ES-I3 (cell line): ENCODE measurements around the gene LRRTM4.

ENCODE experiments used
- H3K36me3 ChIP-seq: 2 replicates; pipeline ENCODE4 v1.6.1; 2013; ENCODE audit warnings: mild to moderate bottlenecking, low read length, control low read depth, moderate library complexity; ENCODE audit not compliant: insufficient read depth
- H3K4me1 ChIP-seq: 2 replicates; pipeline ENCODE4 v1.6.1; 2013; ENCODE audit warnings: mild to moderate bottlenecking, control low read depth, low read length; ENCODE audit not compliant: insufficient read depth
- H3K9ac ChIP-seq: 2 replicates; pipeline ENCODE4 v1.6.1; 2013; ENCODE audit warnings: low read depth, mild to moderate bottlenecking, low read length, moderate library complexity
- H3K9me3 ChIP-seq: 2 replicates; pipeline ENCODE4 v1.6.1; 2013; ENCODE audit warnings: mild to moderate bottlenecking, low read length, moderate library complexity; ENCODE audit not compliant: control insufficient read depth, insufficient read depth

LRRTM4 gene

GRCh38 chr2:76921006-76921405, 601.2 kb downstream of the LRRTM4 start:
- Histone ChIP-seq H3K4me1 (no peaks in the 10 kb centered on the region), H3K9me3 (no peaks in the 10 kb centered on the region), H3K36me3 (no peaks in the 10 kb centered on the region), H3K9ac (no peak overlapping the region)

DNA sequence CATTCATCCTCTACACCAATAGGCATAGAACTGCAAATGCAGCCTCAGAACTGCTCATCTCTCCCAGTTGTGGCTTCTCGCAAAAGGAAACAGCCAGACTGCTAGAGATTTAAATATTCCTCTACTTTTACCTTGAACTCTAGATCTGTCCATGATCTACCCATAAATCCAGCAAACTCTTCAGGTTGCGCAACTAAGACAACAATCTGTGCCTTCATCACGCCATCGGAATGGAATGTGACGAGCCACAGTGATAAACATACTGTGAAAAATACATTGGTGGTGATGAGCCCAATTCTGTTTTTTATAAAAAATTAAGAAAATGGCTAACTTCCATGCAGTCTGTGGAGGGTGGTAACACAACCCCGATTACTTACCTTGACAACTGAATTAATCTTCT, 626.7 kb downstream of the LRRTM4 start:
- no peaks in the 10 kb centered on the region for H3K36me3 ChIP-seq
- no peaks in the 10 kb centered on the region for H3K9me3 ChIP-seq
- no peaks in the 10 kb centered on the region for H3K4me1 ChIP-seq
- no peak overlapping the region for H3K9ac ChIP-seq

- Histone ChIP-seq H3K9me3 (no peaks in the 10 kb centered on the region), H3K4me1 (no peaks in the 10 kb centered on the region; the same call in 1 of the 2 replicates), H3K9ac (no peak overlapping the region), H3K36me3 (no peaks in the 10 kb centered on the region)
Observed at GRCh38 chr2:76870581-76870980, 651.6 kb downstream of the LRRTM4 start.

GRCh38 chr2:76870011-76870410, 652.2 kb downstream of the LRRTM4 start:
- H3K9ac ChIP-seq = no peak overlapping the region
- no peaks in the 10 kb centered on the region; the same call in 1 of the 2 replicates for H3K4me1 ChIP-seq
- H3K9me3 ChIP-seq = no peaks in the 10 kb centered on the region
- H3K36me3 ChIP-seq = no peaks in the 10 kb centered on the region

- Histone ChIP-seq H3K9me3 (no peaks in the 10 kb centered on the region), H3K36me3 (no peaks in the 10 kb centered on the region), H3K4me1 (no peaks in the 10 kb centered on the region; the same call in 1 of the 2 replicates), H3K9ac (no peak overlapping the region)
Observed at GRCh38 chr2:76867854-76868253, 654.3 kb downstream of the LRRTM4 start.

GRCh38 chr2:76866464-76866863, 655.7 kb downstream of the LRRTM4 start:
- H3K4me1 ChIP-seq = no peaks in the 10 kb centered on the region; the same call in 1 of the 2 replicates
- no peaks in the 10 kb centered on the region for H3K36me3 ChIP-seq
- H3K9ac ChIP-seq = no peak overlapping the region
- no peaks in the 10 kb centered on the region for H3K9me3 ChIP-seq

DNA sequence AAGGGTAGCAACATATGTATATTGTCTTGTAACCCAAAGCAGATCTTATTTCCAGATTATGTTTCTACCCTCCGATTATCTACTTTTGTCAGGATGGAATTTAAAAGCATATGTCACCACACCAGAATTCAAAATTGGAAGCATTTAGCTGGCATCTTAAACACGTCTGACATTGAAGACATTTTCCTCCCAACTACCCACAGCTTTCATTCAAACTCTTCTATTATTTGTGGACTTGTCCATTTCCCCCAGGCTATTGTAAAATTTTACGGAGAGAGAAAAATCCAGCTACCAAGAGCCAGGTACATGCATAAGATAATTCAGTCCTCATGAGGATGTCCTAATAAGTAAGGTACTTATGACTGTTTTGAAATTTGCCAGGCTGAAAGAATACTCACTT, 659.3 kb downstream of the LRRTM4 start:
- Histone ChIP-seq H3K9me3 (no peaks in the 10 kb centered on the region), H3K36me3 (no peaks in the 10 kb centered on the region), H3K4me1 (no peaks in the 10 kb centered on the region), H3K9ac (no peak overlapping the region)

DNA sequence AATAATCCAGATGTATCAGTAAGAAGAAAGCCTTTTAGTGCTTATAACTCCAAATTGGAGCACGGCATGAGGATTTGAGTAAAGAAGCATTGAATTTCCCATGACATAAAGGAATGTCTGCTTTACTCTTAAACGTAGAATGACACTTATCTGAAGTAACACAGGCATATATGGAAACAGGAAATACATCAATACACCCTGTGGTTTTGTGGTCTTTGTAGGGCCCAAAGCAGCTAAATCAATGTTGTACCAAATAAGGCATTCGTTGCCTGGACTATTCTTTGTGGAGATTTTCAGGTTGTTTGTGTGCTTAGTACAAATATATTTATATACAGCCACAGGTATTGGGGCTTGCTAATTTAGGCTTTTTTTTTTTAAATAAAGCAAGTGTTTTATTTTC, 660.5 kb downstream of the LRRTM4 start:
- H3K9ac ChIP-seq = no peak overlapping the region
- H3K4me1 ChIP-seq = no peaks in the 10 kb centered on the region

GRCh38 chr2:76851000-76851399, 671.2 kb downstream of the LRRTM4 start:
- no peaks in the 10 kb centered on the region for H3K4me1 ChIP-seq
- H3K9me3 ChIP-seq = no peaks in the 10 kb centered on the region
- H3K36me3 ChIP-seq = no peaks in the 10 kb centered on the region
- no peak overlapping the region for H3K9ac ChIP-seq

More for the DNA sequence above, 660.5 kb downstream of the LRRTM4 start:
- H3K9me3 ChIP-seq = no peaks in the 10 kb centered on the region
- H3K36me3 ChIP-seq = no peaks in the 10 kb centered on the region

DNA sequence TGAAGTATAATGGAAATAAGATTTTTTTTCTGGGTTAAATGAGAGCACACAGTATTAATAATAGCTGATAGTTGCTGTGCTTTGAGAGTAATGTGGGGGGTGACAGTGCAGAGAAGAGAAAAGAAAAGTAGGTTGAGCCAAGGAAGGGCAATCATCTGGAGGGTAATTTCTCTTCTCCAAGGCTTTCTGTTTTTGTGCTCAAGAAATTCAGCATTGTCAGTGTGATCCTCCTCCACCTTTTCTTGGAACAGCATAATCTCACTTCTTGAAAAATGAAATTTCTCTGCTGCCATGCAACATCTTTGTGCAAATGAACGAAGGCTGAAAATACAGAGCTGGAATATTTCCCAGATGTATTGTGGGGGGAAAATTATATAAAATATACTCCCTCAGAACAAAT, 673.1 kb downstream of the LRRTM4 start:
- Histone ChIP-seq H3K9me3 (no peaks in the 10 kb centered on the region), H3K4me1 (no peaks in the 10 kb centered on the region), H3K9ac (no peak overlapping the region), H3K36me3 (no peaks in the 10 kb centered on the region)

DNA sequence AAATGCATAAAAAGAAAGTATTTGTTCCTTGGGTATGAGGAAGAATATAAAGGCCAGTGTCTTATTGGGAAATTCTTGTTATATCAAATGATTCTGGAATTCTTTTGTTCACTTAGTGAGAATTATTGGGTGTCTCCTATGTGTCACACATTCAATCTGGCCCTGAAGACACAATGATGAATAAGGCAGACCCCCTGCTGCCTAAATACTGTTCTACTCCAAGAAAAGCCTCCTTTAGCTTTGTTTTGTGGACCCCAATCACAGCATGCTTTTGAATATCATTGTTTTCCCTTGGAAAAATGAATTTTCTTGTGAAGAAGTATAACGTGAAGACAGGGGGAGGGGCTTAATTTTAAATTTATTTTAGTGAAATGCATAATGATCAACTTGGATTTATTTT, 682.4 kb downstream of the LRRTM4 start:
- no peaks in the 10 kb centered on the region for H3K36me3 ChIP-seq
- no peaks in the 10 kb centered on the region for H3K4me1 ChIP-seq
- no peaks in the 10 kb centered on the region for H3K9me3 ChIP-seq
- H3K9ac ChIP-seq = no peak overlapping the region

DNA sequence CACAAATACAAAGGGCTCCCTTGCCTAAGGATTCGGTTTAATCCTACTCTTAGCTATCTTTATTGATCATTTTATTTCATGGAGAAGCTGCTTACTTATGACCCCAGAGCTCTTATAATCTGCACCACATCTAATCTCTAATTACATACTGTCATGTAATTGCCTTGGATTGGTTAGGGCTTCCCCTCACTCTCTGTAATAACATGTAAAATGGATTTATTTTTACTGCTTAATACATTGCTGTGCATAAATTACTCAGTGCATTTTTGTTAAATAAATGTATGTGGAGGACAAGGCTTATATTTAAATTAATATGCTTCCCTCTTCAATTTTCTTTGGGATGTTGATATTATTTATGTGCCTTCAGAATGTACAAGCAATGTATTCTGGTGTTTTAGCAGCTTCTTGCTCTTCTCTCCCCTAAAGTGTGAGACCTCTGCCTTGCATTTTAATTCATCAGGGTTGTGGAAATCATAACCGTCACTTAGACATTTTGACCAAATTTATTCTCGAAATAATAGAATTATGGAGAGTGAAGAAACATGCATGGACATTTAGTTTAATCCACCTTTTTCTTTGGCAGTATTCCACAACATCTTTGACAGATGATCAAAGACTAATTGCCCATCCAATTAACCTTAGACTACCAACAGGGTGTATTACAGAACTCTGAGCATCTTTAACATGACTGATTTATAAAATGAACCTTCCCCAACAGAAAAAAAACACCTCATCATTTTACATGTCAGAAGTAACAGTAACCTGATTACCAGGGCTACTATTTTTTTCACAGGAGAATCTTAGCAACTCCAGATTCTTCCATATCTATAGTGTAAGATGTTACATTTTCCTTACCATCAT, 692.6 kb downstream of the LRRTM4 start:
- H3K4me1 ChIP-seq = no peaks in the 10 kb centered on the region
- H3K36me3 ChIP-seq = no peaks in the 10 kb centered on the region
- H3K9ac ChIP-seq = no peak overlapping the region
- H3K9me3 ChIP-seq = no peaks in the 10 kb centered on the region

GRCh38 chr2:76826691-76827090, 695.5 kb downstream of the LRRTM4 start:
- Histone ChIP-seq H3K9me3 (no peaks in the 10 kb centered on the region), H3K4me1 (no peaks in the 10 kb centered on the region), H3K36me3 (no peaks in the 10 kb centered on the region), H3K9ac (no peak overlapping the region)

- no peaks in the 10 kb centered on the region for H3K4me1 ChIP-seq
- no peaks in the 10 kb centered on the region for H3K36me3 ChIP-seq
- no peaks in the 10 kb centered on the region for H3K9me3 ChIP-seq
- no peak overlapping the region for H3K9ac ChIP-seq
Observed at GRCh38 chr2:76825140-76825970, 696.8 kb downstream of the LRRTM4 start.

GRCh38 chr2:76821731-76822130, 700.4 kb downstream of the LRRTM4 start:
- no peaks in the 10 kb centered on the region for H3K9me3 ChIP-seq

More at GRCh38 chr2:76821731-76822130, 700.4 kb downstream of the LRRTM4 start:
- Histone ChIP-seq H3K9ac (no peak overlapping the region), H3K36me3 (no peaks in the 10 kb centered on the region), H3K4me1 (no peaks in the 10 kb centered on the region)
